ENCODE measurements around the gene SP100.

DNA sequence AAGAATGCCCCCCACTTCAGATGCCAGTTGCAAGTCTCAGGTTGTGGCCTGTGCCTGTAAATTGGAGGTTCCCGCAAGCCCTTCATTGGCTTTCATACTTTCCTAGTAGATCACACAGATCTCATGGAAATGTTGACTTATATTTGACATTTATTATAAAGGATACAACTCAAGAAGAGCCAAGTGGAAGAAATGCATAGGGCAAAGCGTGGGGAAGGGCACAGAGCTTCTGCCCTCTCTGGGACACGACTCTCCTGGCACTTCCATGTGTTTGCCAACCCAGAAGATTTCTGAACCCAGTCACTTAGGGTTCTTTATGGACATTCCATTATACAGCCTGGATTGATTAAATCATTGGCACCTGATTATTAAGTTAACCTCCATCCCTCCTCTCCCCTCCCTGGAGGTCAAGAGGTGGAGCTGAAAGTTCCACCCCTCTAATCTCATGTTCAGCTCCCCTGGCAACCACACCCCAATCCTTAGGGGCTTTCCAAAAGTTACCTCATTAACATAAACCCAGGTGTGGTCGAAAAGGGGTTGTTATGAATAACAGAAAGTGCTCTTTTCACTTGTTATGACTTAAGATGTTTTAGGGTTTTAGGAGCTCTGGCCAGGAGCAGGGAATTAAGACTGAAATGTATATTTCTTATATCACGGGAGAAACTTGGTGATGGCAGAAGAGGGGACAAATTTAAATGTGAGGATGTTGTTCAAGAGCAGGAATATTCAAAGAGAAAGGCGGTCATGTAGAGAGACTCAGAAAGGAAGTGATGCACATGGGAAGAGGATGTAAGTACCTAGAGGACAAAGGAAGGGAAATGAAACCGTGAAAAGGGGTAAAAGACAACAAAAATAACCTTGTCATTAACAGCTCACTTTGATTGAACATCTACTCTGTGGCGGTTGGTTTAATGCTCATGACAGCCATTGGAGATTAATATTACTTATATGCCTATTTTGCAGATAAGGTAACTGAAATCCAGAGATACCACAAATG lies 31.8 kb downstream of the SP100 start:
- TF ChIP-seq, protein P1, sequence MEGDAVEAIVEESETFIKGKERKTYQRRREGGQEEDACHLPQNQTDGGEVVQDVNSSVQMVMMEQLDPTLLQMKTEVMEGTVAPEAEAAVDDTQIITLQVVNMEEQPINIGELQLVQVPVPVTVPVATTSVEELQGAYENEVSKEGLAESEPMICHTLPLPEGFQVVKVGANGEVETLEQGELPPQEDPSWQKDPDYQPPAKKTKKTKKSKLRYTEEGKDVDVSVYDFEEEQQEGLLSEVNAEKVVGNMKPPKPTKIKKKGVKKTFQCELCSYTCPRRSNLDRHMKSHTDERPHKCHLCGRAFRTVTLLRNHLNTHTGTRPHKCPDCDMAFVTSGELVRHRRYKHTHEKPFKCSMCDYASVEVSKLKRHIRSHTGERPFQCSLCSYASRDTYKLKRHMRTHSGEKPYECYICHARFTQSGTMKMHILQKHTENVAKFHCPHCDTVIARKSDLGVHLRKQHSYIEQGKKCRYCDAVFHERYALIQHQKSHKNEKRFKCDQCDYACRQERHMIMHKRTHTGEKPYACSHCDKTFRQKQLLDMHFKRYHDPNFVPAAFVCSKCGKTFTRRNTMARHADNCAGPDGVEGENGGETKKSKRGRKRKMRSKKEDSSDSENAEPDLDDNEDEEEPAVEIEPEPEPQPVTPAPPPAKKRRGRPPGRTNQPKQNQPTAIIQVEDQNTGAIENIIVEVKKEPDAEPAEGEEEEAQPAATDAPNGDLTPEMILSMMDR (IDR thresholded peaks at IDR 0.05) = no peak
- TF ChIP-seq POLR2A (IDR thresholded peaks at IDR 0.05) = no peak

All from testis (tissue), 2 donors.